Panc1 (cell line): Measurements from ENCODE around the gene TEX52. TPM values are rescaled to one million over a fixed set of nuclear protein-coding genes. Genes with fewer than 3 reads are reported as not detected.

Experiments
- ATAC-seq: fragments of 200-7000 bp; cut with Tn5 transposase; 2 replicates; pipeline ENCODE4 v1.9.1; 2020; ENCODE audit warnings: mild to moderate bottlenecking, moderate library complexity
- BruUV-seq: library from RNA; stranded (reverse); fragments of 400-500 nt; replicated peaks from 2 replicates; lab custom pipeline; 2021; lab: Mats Ljungman, UMichigan
- CTCF ChIA-PET: fragments of 300-600 bp; sonication (Branson Sonifier 250); formaldehyde crosslinking; loops from one replicate; lab custom pipeline; 2022; ENCODE audit warnings: antibody characterized with exemption; lab: Charles Lee
- POLR2A ChIA-PET: fragments of 300-600 bp; sonication (Branson Sonifier 250); formaldehyde crosslinking; loops from one replicate; lab custom pipeline; 2022; ENCODE audit warnings: antibody characterized with exemption; lab: Charles Lee
- DNase-seq: peaks from one replicate; pipeline ENCODE4 v3.0.0-alpha.2; 2010; ENCODE audit warnings: low read depth, low spot score
- H3K27ac ChIP-seq: 2 replicates; pipeline ENCODE4 v1.5.1; 2011; ENCODE audit warnings: mild to moderate bottlenecking, low read length, inconsistent platforms
- H3K27me3 ChIP-seq: fragments of 200-500 bp; sonication (Bioruptor generic); 2 replicates; pipeline ENCODE4 v1.6.0; 2014; ENCODE audit warnings: low read length, inconsistent platforms; ENCODE audit not compliant: control insufficient read depth, insufficient read depth
- H3K36me3 ChIP-seq: fragments of 200-500 bp; sonication (Bioruptor generic); 2 replicates; pipeline ENCODE4 v1.5.1; 2014; ENCODE audit warnings: inconsistent platforms, mild to moderate bottlenecking, low read length, moderate library complexity; ENCODE audit not compliant: control insufficient read depth, insufficient read depth
- H3K4me1 ChIP-seq: 2 replicates; pipeline ENCODE4 v1.5.1; 2011; ENCODE audit warnings: inconsistent platforms, mild to moderate bottlenecking, low read length, moderate library complexity; ENCODE audit not compliant: control insufficient read depth, insufficient read depth
- H3K4me3 ChIP-seq, 2 experiments: 2 replicates each; pipeline ENCODE4 v1.5.1; 2011 to 2012; ENCODE audit warnings: low read depth in 2 of 2, low read length in 2 of 2, mild to moderate bottlenecking in 2 of 2, inconsistent platforms in 1 of 2, moderate library complexity in 1 of 2
- H3K9me3 ChIP-seq: fragments of 200-500 bp; sonication (Bioruptor generic); 2 replicates; pipeline ENCODE4 v1.5.1; 2014; ENCODE audit warnings: low read depth, mild to moderate bottlenecking, inconsistent platforms, low read length, moderate library complexity; ENCODE audit not compliant: control insufficient read depth, insufficient read depth
- CTCF ChIP-seq: fragments of 450-650 bp; IDR thresholded peaks from 2 replicates; pipeline ENCODE4 v1.5.1; 2017; ENCODE audit warnings: mild to moderate bottlenecking
- POLR2AphosphoS5 ChIP-seq: IDR thresholded peaks from 2 replicates; pipeline ENCODE4 v1.6.1; 2012; ENCODE audit warnings: mild to moderate bottlenecking, low read depth, low read length, moderate library complexity
- REST ChIP-seq, 2 experiments: IDR thresholded peaks; 2 replicates each; pipeline ENCODE4 v1.6.1; 2011 to 2012; ENCODE audit warnings: low read depth in 2 of 2, control low read depth in 1 of 2, low read length in 1 of 2, mild to moderate bottlenecking in 1 of 2, moderate library complexity in 1 of 2; ENCODE audit not compliant: insufficient read depth in 1 of 2
- SIN3A ChIP-seq: IDR thresholded peaks from 2 replicates; pipeline ENCODE4 v1.6.1; 2012; ENCODE audit warnings: low read depth, mild to moderate bottlenecking, low read length, moderate library complexity, borderline replicate concordance; ENCODE audit not compliant: insufficient read depth
- TCF7L2 ChIP-seq: IDR thresholded peaks from 2 replicates; pipeline ENCODE4 v1.6.1; 2011; ENCODE audit warnings: mild to moderate bottlenecking, low read depth, low read length, inconsistent platforms
- in situ Hi-C: cut with HindIII; loops from 2 replicates; pipeline ENCODE4 v1.10.0; 2016; ENCODE audit warnings: low sequenced_read_pairs, low pct_unique_long_range_greater_than_20kb
- intact Hi-C: fragments of 100-400 bp; cut with micrococcal nuclease; formaldehyde crosslinking; loops from one replicate; pipeline ENCODE4 v1.10.0; 2022; ENCODE audit not compliant: unreplicated experiment
- total RNA-seq: library from RNA; stranded (reverse); gene quantifications from one replicate; pipeline ENCODE4 v1.2.1, GENCODE V29; 2021; ENCODE audit not compliant: unreplicated experiment

The TEX52 gene
- total RNA-seq, 1 experiment from 2014 or later = not detected

- intact Hi-C loops (no loop called here), in situ Hi-C loops (no loop called here)
- Histone ChIP-seq H3K27ac (no peak overlapping the region), H3K9me3 (no peaks in the 10 kb centered on the region), H3K4me1 (peaks cover 19% of the 10 kb centered on the region), H3K36me3 (no peaks in the 10 kb centered on the region; the same call in 1 of the 2 replicates), H3K27me3 (no peaks in the 10 kb centered on the region), H3K4me3 (no peak overlapping the region)
- ChIA-PET POLR2A (no interaction called here), CTCF (no interaction called here)
- DNase-seq (no peak), ATAC-seq (no peak)
- TF ChIP-seq TCF7L2 (no peak), REST (IDR thresholded peaks at IDR 0.05; ENCODE audit: insufficient read depth in 1 of 2, low read depth in 2 of 2, low read length in 1 of 2) (no peak), POLR2AphosphoS5 (no peak), SIN3A (no peak), CTCF (no peak)
- no TSS peak for BruUV-seq
These were observed 40.6 kb upstream of the TEX52 start for GRCh38 chr12:2897418-2897817.

- H3K27ac ChIP-seq = no peak overlapping the region
- H3K9me3 ChIP-seq = no peaks in the 10 kb centered on the region
- in situ Hi-C loops = no loop called here
- intact Hi-C loops = no loop called here
- DNase-seq = no peak
- H3K27me3 ChIP-seq = no peaks in the 10 kb centered on the region
- no peak for ATAC-seq
- H3K4me3 ChIP-seq = no peak overlapping the region
- peaks cover 6% of the 10 kb centered on the region; the same call in 1 of the 2 replicates for H3K4me1 ChIP-seq
- BruUV-seq = no TSS peak
- ChIA-PET CTCF (no interaction called here), POLR2A (no interaction called here)
- no peaks in the 10 kb centered on the region; the same call in 1 of the 2 replicates for H3K36me3 ChIP-seq
- TF ChIP-seq CTCF (no peak), TCF7L2 (no peak), POLR2AphosphoS5 (no peak), REST (IDR thresholded peaks at IDR 0.05; ENCODE audit: insufficient read depth in 1 of 2, low read depth in 2 of 2, low read length in 1 of 2) (no peak), SIN3A (no peak)
These were observed 38.7 kb upstream of the TEX52 start for GRCh38 chr12:2895511-2895910.
